ENCODE results near the gene TNNT3. TPM values are rescaled to one million over a fixed set of nuclear protein-coding genes. Genes with fewer than 3 reads are reported as not detected.
A peak's percentile ranks its signal among the peaks of the same experiment; 100 is the strongest.

Gene TNNT3
- total and polyA plus RNA-seq, 2 of the 4 experiments (the other 2 are of a cell fraction), result not detected

DNA sequence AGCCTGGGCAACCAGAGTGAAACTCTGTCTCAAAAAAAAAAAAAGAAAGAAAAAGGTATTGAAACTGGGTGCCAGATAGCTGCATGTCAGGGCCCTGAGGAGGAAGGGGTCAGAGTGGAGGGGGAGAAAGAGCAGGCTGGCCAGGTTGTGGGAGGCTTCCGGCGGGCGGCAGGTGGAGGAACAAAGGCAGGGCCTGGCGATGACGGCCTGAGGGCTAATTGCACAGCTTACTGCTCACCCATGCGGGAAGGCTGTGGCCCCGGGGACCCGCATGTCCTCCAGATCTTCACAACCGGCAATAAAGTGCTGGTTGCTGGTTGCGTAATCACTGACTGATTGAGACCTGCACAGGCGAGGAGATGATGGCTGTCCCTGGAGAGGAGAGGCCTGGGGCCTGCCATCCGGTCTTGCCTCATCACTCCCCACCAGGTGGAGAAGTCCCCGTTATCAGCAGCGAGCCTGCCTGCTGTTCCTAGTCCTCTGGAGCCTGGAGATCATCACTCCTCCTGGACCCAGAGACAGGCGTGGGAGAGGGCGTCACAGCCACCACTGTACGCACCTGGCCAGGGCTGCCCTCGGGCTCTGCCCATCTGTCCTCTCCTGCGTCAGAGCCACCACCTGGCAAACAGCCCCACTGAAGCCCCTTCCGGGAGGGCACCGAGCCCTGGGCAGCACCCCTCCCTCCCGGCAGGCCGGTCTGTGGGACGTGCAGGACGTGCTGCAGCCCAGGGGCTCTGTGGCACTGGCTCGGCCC is 59.4 kb downstream of the TNNT3 start:
- Histone ChIP-seq H2BK5ac (ENCODE audit: low read depth, low read length, poor library complexity, severe bottlenecking) (no peak overlapping the region), H3K9me3 (ENCODE audit: control insufficient read depth, insufficient read depth, low read length) (no peaks in the 10 kb centered on the region), H3K4ac (ENCODE audit: low read depth, low read length) (no peak overlapping the region), H3K9me1 (ENCODE audit: insufficient read depth, low read length) (no peaks in the 10 kb centered on the region), H2AK5ac (ENCODE audit: low read depth, low read length) (no peak overlapping the region), H3K56ac (ENCODE audit: extremely low read depth, insufficient read depth, low read length) (no peak overlapping the region), H2BK120ac (ENCODE audit: low read depth, low read length) (no peak overlapping the region), H3K9ac (ENCODE audit: low read depth, low read length) (no peak overlapping the region), H3K4me2 (ENCODE audit: low read depth, low read length) (no peak overlapping the region), H3K79me1 (ENCODE audit: low read depth in 1 of 2, low read length in 2 of 2) (no peaks in the 10 kb centered on the region), H2BK15ac (ENCODE audit: low read depth, low read length) (no peak overlapping the region), H4K8ac (ENCODE audit: low read depth in 2 of 2, low read length in 2 of 2) (no peak overlapping the region), H4K20me1 (ENCODE audit: insufficient read depth, low read length) (no peaks in the 10 kb centered on the region), H3K27me3 (ENCODE audit: control insufficient read depth, insufficient read depth, low read length) (no peaks in the 10 kb centered on the region), H3K14ac (replicated peaks; ENCODE audit: low read depth, low read length) (no peak overlapping the region), H3K23ac (ENCODE audit: low read depth, low read length) (no peak overlapping the region), H3K18ac (ENCODE audit: low read depth, low read length) (no peak overlapping the region), H3K36me3 (ENCODE audit: control insufficient read depth, insufficient read depth, low read length) (no peaks in the 10 kb centered on the region), H4K91ac (ENCODE audit: insufficient read depth, low read depth, low read length) (no peak overlapping the region), H2AK9ac (replicated peaks; ENCODE audit: low read depth, low read length, poor library complexity) (no peak overlapping the region), H2BK20ac (ENCODE audit: low read depth, low read length) (no peak overlapping the region), H3K4me1 (ENCODE audit: control insufficient read depth, insufficient read depth, low read length) (no peaks in the 10 kb centered on the region), H3K4me3 (ENCODE audit: insufficient read depth, low read depth, low read length) (no peak overlapping the region), H4K5ac (ENCODE audit: low read depth, low read length) (no peak overlapping the region), H2AFZ (replicated peaks; ENCODE audit: low read length, poor library complexity) (no peak overlapping the region), H3K27ac (ENCODE audit: insufficient read depth, low read length) (no peak overlapping the region)
- DNase-seq (no peak), ATAC-seq (ENCODE audit: low read depth) (no peak)
- dilution Hi-C loops (cut with HindIII; ENCODE audit: low sequenced_read_pairs, unreplicated experiment), result no loop called here
- POLR2A ChIA-PET (ENCODE audit: unreplicated experiment), result no interaction called here
- in situ Hi-C loops (cut with MboI; ENCODE audit: low sequenced_read_pairs), result no loop called here
- BruUV-seq (replicated peaks), result no TSS peak
- no CpG with 5 or more reads among the region's 26 CpGs for WGBS, 2 experiments (ENCODE audit: extremely low coverage in 2 of 2, insufficient read length in 1 of 2)
- CTCF ChIA-PET, result interaction anchor here (0.7 kb wide), 1 partner anchor 172 kb away, joined by 6 read pairs; no protein-coding TSS in a partner anchor
- intact Hi-C loops (cut with micrococcal nuclease), result no loop called here
- TF ChIP-seq CEBPB (IDR thresholded peaks at IDR 0.05; ENCODE audit: low read depth, low read length), result 0 out of 2 replicates have a peak, but pooled peaks have one; percentile 19
- no peak for TF ChIP-seq POLR2A (IDR thresholded peaks at IDR 0.05; ENCODE audit: low read depth, low read length)

Measured in IMR-90 (cell line).